HK-2 (cell line): ENCODE data around the gene NR2F1.

Source experiments
- DNase-seq: peaks from one replicate; pipeline ENCODE4 v3.0.0-alpha.2; 2018; ENCODE audit not compliant: unreplicated experiment

Gene NR2F1

GRCh38 chr5:93577854-93578812, 4.9 kb upstream of the NR2F1 start:
- DNase-seq, result no peak

- no peak for DNase-seq
Measured at GRCh38 chr5:93578813-93579691, 4.0 kb upstream of the NR2F1 start.

- no peak for DNase-seq
Measured at GRCh38 chr5:93579692-93580062, 3.3 kb upstream of the NR2F1 start.

GRCh38 chr5:93580063-93580926, 2.7 kb upstream of the NR2F1 start:
- DNase-seq, result peak; percentile 55

- peak; percentile 50 for DNase-seq
Measured at GRCh38 chr5:93580927-93581445, 2.0 kb upstream of the NR2F1 start, which contains the start of gene NR2F1-AS1. TSS of gene NR2F1-AS1 (minus strand) at chr5:93581219.

GRCh38 chr5:93582167-93582462, 907 bp upstream of the NR2F1 start:
- no peak for DNase-seq

GRCh38 chr5:93583439-93583767, 381 bp downstream of the NR2F1 start:
- no peak for DNase-seq

- peak; percentile 50 for DNase-seq
Measured at GRCh38 chr5:93583768-93584595, 960 bp downstream of the NR2F1 start.

- DNase-seq, result no peak
Measured at GRCh38 chr5:93584596-93585040, 1.6 kb downstream of the NR2F1 start.

GRCh38 chr5:93585041-93585766, 2.2 kb downstream of the NR2F1 start:
- no peak for DNase-seq

- DNase-seq, result no peak
Measured at GRCh38 chr5:93585767-93586385, 2.9 kb downstream of the NR2F1 start.

- DNase-seq, result no peak
Measured at GRCh38 chr5:93586736-93587596, 3.9 kb downstream of the NR2F1 start.

GRCh38 chr5:93587597-93588351, 4.8 kb downstream of the NR2F1 start:
- no peak for DNase-seq

- DNase-seq, result no peak
Measured at GRCh38 chr5:93588352-93589151, 5.5 kb downstream of the NR2F1 start.

- DNase-seq, result no peak
Measured at GRCh38 chr5:93589152-93589828, 6.3 kb downstream of the NR2F1 start.

GRCh38 chr5:93589829-93590215, 6.8 kb downstream of the NR2F1 start:
- no peak for DNase-seq
